Activated naive CD8-positive, alpha-beta T cell treated with anti-CD3 and anti-CD28 coated beads, Interleukin-2, amount 10 ng/mL, durations not matched to agents 7 days and 5 days (primary cell): Measurements from ENCODE around the gene HS6ST3. TPM values are rescaled to one million over a fixed set of nuclear protein-coding genes. Genes with fewer than 3 reads are reported as not detected.

Experiments used
- ATAC-seq: fragments of 150-1000 bp; cut with Tn5 transposase; one replicate; pipeline ENCODE4 v1.10.0; 2021; ENCODE audit warnings: low read depth, moderate library complexity
- POLR2A ChIA-PET: fragments of 350-600 bp; sonication (Branson Sonifier 250); formaldehyde crosslinking; loops from one replicate; lab custom pipeline; 2021; ENCODE audit warnings: antibody characterized with exemption; lab: Charles Lee
- DNase-seq: peaks from one replicate; pipeline ENCODE4 v3.0.0; 2021
- H3K27ac Mint-ChIP-seq: one replicate; pipeline ENCODE4 v1.8.0; 2022; ENCODE audit warnings: mild to moderate bottlenecking, mixed read lengths
- H3K27me3 Mint-ChIP-seq: one replicate; pipeline ENCODE4 v1.8.0; 2022; ENCODE audit warnings: mild to moderate bottlenecking, moderate library complexity, mixed read lengths
- H3K36me3 Mint-ChIP-seq: one replicate; pipeline ENCODE4 v1.8.0; 2021; ENCODE audit warnings: mild to moderate bottlenecking, mixed read lengths
- H3K4me1 Mint-ChIP-seq: one replicate; pipeline ENCODE4 v1.8.0; 2021; ENCODE audit warnings: mixed read lengths
- H3K4me3 Mint-ChIP-seq: one replicate; pipeline ENCODE4 v1.8.0; 2022; ENCODE audit warnings: mild to moderate bottlenecking, moderate library complexity, mixed read lengths
- H3K9me3 Mint-ChIP-seq: one replicate; pipeline ENCODE4 v1.8.0; 2021; ENCODE audit warnings: mixed read lengths
- total RNA-seq, 2 experiments: library from RNA; stranded (reverse); gene quantifications; one replicate each; pipeline ENCODE4 v1.2.3, GENCODE V29; 2021

The HS6ST3 gene
- total RNA-seq, 2 experiments from 2014 or later = not detected

- Mint-ChIP-seq H3K36me3 (no peaks in the 10 kb centered on the region), H3K4me3 (no peak overlapping the region), H3K4me1 (no peaks in the 10 kb centered on the region), H3K9me3 (no peaks in the 10 kb centered on the region), H3K27me3 (no peaks in the 10 kb centered on the region), H3K27ac (no peak overlapping the region)
- ATAC-seq (no peak), DNase-seq (no peak)
- POLR2A ChIA-PET = no interaction called here
These were observed 726.4 kb downstream of the HS6ST3 start for GRCh38 chr13:96816261-96816660.

GRCh38 chr13:96816874-96817273 lies 727.0 kb downstream of the HS6ST3 start:
- Mint-ChIP-seq H3K27me3 (no peaks in the 10 kb centered on the region), H3K36me3 (no peaks in the 10 kb centered on the region), H3K4me1 (no peaks in the 10 kb centered on the region), H3K9me3 (no peaks in the 10 kb centered on the region), H3K4me3 (no peak overlapping the region), H3K27ac (no peak overlapping the region)
- no peak for DNase-seq
- POLR2A ChIA-PET = no interaction called here
- no peak for ATAC-seq

- POLR2A ChIA-PET = no interaction called here
- Mint-ChIP-seq H3K36me3 (no peaks in the 10 kb centered on the region), H3K27me3 (no peaks in the 10 kb centered on the region), H3K4me3 (no peak overlapping the region), H3K4me1 (no peaks in the 10 kb centered on the region), H3K27ac (no peak overlapping the region), H3K9me3 (no peaks in the 10 kb centered on the region)
- DNase-seq (no peak), ATAC-seq (no peak)
These were observed 727.5 kb downstream of the HS6ST3 start for GRCh38 chr13:96817336-96817941.

GRCh38 chr13:96819375-96819774 lies 729.5 kb downstream of the HS6ST3 start:
- Mint-ChIP-seq H3K36me3 (no peaks in the 10 kb centered on the region), H3K9me3 (no peaks in the 10 kb centered on the region), H3K4me1 (no peaks in the 10 kb centered on the region), H3K27ac (no peak overlapping the region), H3K27me3 (no peaks in the 10 kb centered on the region), H3K4me3 (no peak overlapping the region)
- POLR2A ChIA-PET = no interaction called here
- no peak for ATAC-seq
- DNase-seq = no peak

GRCh38 chr13:96821381-96821780 lies 731.5 kb downstream of the HS6ST3 start:
- ATAC-seq (no peak), DNase-seq (no peak)
- H3K27me3 Mint-ChIP-seq = no peaks in the 10 kb centered on the region
- no peaks in the 10 kb centered on the region for H3K4me1 Mint-ChIP-seq
- H3K4me3 Mint-ChIP-seq = no peak overlapping the region
- no peaks in the 10 kb centered on the region for H3K9me3 Mint-ChIP-seq
- no peaks in the 10 kb centered on the region for H3K36me3 Mint-ChIP-seq
- H3K27ac Mint-ChIP-seq = no peak overlapping the region
- POLR2A ChIA-PET = no interaction called here

- DNase-seq = no peak
- no peaks in the 10 kb centered on the region for H3K27me3 Mint-ChIP-seq
- no peaks in the 10 kb centered on the region for H3K9me3 Mint-ChIP-seq
- no peaks in the 10 kb centered on the region for H3K36me3 Mint-ChIP-seq
- no peak overlapping the region for H3K4me3 Mint-ChIP-seq
- POLR2A ChIA-PET = no interaction called here
- no peak overlapping the region for H3K27ac Mint-ChIP-seq
- no peak for ATAC-seq
- H3K4me1 Mint-ChIP-seq = no peaks in the 10 kb centered on the region
These were observed 732.1 kb downstream of the HS6ST3 start for GRCh38 chr13:96821971-96822370.

- Mint-ChIP-seq H3K4me3 (no peak overlapping the region), H3K9me3 (no peaks in the 10 kb centered on the region), H3K36me3 (no peaks in the 10 kb centered on the region), H3K27ac (no peak overlapping the region), H3K27me3 (no peaks in the 10 kb centered on the region), H3K4me1 (no peaks in the 10 kb centered on the region)
- POLR2A ChIA-PET = no interaction called here
- no peak for DNase-seq
- ATAC-seq = no peak
These were observed 733.0 kb downstream of the HS6ST3 start for GRCh38 chr13:96822895-96823294.

- ATAC-seq (no peak), DNase-seq (no peak)
- H3K4me1 Mint-ChIP-seq = no peaks in the 10 kb centered on the region
- no peaks in the 10 kb centered on the region for H3K36me3 Mint-ChIP-seq
- H3K27me3 Mint-ChIP-seq = no peaks in the 10 kb centered on the region
- no peaks in the 10 kb centered on the region for H3K9me3 Mint-ChIP-seq
- POLR2A ChIA-PET = no interaction called here
- H3K4me3 Mint-ChIP-seq = no peak overlapping the region
- no peak overlapping the region for H3K27ac Mint-ChIP-seq
These were observed 734.2 kb downstream of the HS6ST3 start for GRCh38 chr13:96824140-96824539.

GRCh38 chr13:96825653-96826052 lies 735.7 kb downstream of the HS6ST3 start:
- no peak for DNase-seq
- Mint-ChIP-seq H3K4me3 (no peak overlapping the region), H3K4me1 (no peaks in the 10 kb centered on the region), H3K9me3 (no peaks in the 10 kb centered on the region), H3K27ac (no peak overlapping the region), H3K36me3 (no peaks in the 10 kb centered on the region), H3K27me3 (no peaks in the 10 kb centered on the region)
- ATAC-seq = no peak
- POLR2A ChIA-PET = no interaction called here

- ATAC-seq = no peak
- H3K36me3 Mint-ChIP-seq = no peaks in the 10 kb centered on the region
- no peak overlapping the region for H3K4me3 Mint-ChIP-seq
- H3K9me3 Mint-ChIP-seq = no peaks in the 10 kb centered on the region
- no peaks in the 10 kb centered on the region for H3K27me3 Mint-ChIP-seq
- H3K4me1 Mint-ChIP-seq = no peaks in the 10 kb centered on the region
- no peak for DNase-seq
- POLR2A ChIA-PET = no interaction called here
- no peak overlapping the region for H3K27ac Mint-ChIP-seq
These were observed 744.7 kb downstream of the HS6ST3 start for GRCh38 chr13:96834626-96835025.

GRCh38 chr13:96835546-96835945 lies 745.6 kb downstream of the HS6ST3 start:
- ATAC-seq (no peak), DNase-seq (no peak)
- POLR2A ChIA-PET = no interaction called here
- no peaks in the 10 kb centered on the region for H3K36me3 Mint-ChIP-seq
- H3K4me3 Mint-ChIP-seq = no peak overlapping the region
- H3K27me3 Mint-ChIP-seq = no peaks in the 10 kb centered on the region
- H3K27ac Mint-ChIP-seq = no peak overlapping the region
- no peaks in the 10 kb centered on the region for H3K9me3 Mint-ChIP-seq
- no peaks in the 10 kb centered on the region for H3K4me1 Mint-ChIP-seq

- ATAC-seq = no peak
- POLR2A ChIA-PET = no interaction called here
- no peaks in the 10 kb centered on the region for H3K4me1 Mint-ChIP-seq
- H3K9me3 Mint-ChIP-seq = no peaks in the 10 kb centered on the region
- no peaks in the 10 kb centered on the region for H3K36me3 Mint-ChIP-seq
- DNase-seq = no peak
- H3K4me3 Mint-ChIP-seq = no peak overlapping the region
- no peaks in the 10 kb centered on the region for H3K27me3 Mint-ChIP-seq
- H3K27ac Mint-ChIP-seq = no peak overlapping the region
These were observed 746.8 kb downstream of the HS6ST3 start for GRCh38 chr13:96836733-96837132.

GRCh38 chr13:96837809-96838208 lies 747.9 kb downstream of the HS6ST3 start:
- H3K36me3 Mint-ChIP-seq = no peaks in the 10 kb centered on the region
- H3K9me3 Mint-ChIP-seq = no peaks in the 10 kb centered on the region
- no peak for ATAC-seq
- no peak overlapping the region for H3K4me3 Mint-ChIP-seq
- no peak overlapping the region for H3K27ac Mint-ChIP-seq
- no peak for DNase-seq
- no peaks in the 10 kb centered on the region for H3K4me1 Mint-ChIP-seq
- H3K27me3 Mint-ChIP-seq = no peaks in the 10 kb centered on the region
- POLR2A ChIA-PET = no interaction called here

- POLR2A ChIA-PET = no interaction called here
- no peaks in the 10 kb centered on the region for H3K36me3 Mint-ChIP-seq
- no peaks in the 10 kb centered on the region for H3K4me1 Mint-ChIP-seq
- no peaks in the 10 kb centered on the region for H3K27me3 Mint-ChIP-seq
- no peak overlapping the region for H3K27ac Mint-ChIP-seq
- ATAC-seq = no peak
- H3K4me3 Mint-ChIP-seq = no peak overlapping the region
- no peaks in the 10 kb centered on the region for H3K9me3 Mint-ChIP-seq
- no peak for DNase-seq
These were observed 754.3 kb downstream of the HS6ST3 start for GRCh38 chr13:96844195-96844594.

GRCh38 chr13:96844616-96845015 lies 754.7 kb downstream of the HS6ST3 start:
- ATAC-seq = no peak
- H3K4me1 Mint-ChIP-seq = no peaks in the 10 kb centered on the region

More at GRCh38 chr13:96844616-96845015, 754.7 kb downstream of the HS6ST3 start:
- Mint-ChIP-seq H3K36me3 (no peaks in the 10 kb centered on the region), H3K4me3 (no peak overlapping the region), H3K9me3 (no peaks in the 10 kb centered on the region), H3K27ac (no peak overlapping the region), H3K27me3 (no peaks in the 10 kb centered on the region)
- no peak for DNase-seq
- POLR2A ChIA-PET = no interaction called here
